H1 (cell line): Measurements from ENCODE around the gene CD84. TPM values are rescaled to one million over a fixed set of nuclear protein-coding genes. Genes with fewer than 3 reads are reported as not detected.

Experiments used
- GTF2F1 ChIP-seq: IDR thresholded peaks from 2 replicates; pipeline ENCODE4 v1.6.1; 2012; ENCODE audit warnings: low read depth, low read length, improper control_type of control experiment, borderline replicate concordance
- KDM1A ChIP-seq: fragments of 200-600, 300-600 bp; sonication (generic); IDR thresholded peaks from 2 replicates; pipeline ENCODE4 v1.7.1; 2016; ENCODE audit warnings: mild to moderate bottlenecking, low read length, borderline replicate concordance
- KDM5A ChIP-seq: fragments of 200-600 bp; IDR thresholded peaks from 2 replicates; pipeline ENCODE4 v1.7.1; 2012; ENCODE audit warnings: mild to moderate bottlenecking, low read length, inconsistent platforms, mixed read lengths
- NRF1 ChIP-seq: IDR thresholded peaks from 2 replicates; pipeline ENCODE4 v1.6.1; 2011; ENCODE audit warnings: mild to moderate bottlenecking, low read depth, low read length, improper control_type of control experiment
- RBBP5 ChIP-seq: IDR thresholded peaks from 2 replicates; pipeline ENCODE4 v1.7.1; 2012; ENCODE audit warnings: low read depth, mild to moderate bottlenecking, inconsistent platforms, low read length, moderate library complexity, borderline replicate concordance
- SP2 ChIP-seq: IDR thresholded peaks from 2 replicates; pipeline ENCODE4 v1.6.1; 2012; ENCODE audit warnings: mild to moderate bottlenecking, low read length, inconsistent platforms
- polyA plus RNA-seq, 7 experiments: library from polyadenylated mRNA; depleted of rRNA in 3 of 7; stranded (reverse) in 5 of 7; unstranded in 2 of 7; fragments of >200 nt in 5 of 7; fragments of 200-250 nt in 2 of 7; gene quantifications; 1 replicate in 5 of 7; 2 replicates in 1 of 7; 4 replicates in 1 of 7; pipeline versions ENCODE4 v1.2.1 to v1.2.3, GENCODE V29; 2011 to 2013; ENCODE audit warnings: missing spikeins in 2 of 7, mixed read lengths in 2 of 7
- total RNA-seq: library from RNA; stranded (reverse); fragmentation: NEBNext Ultra II Directional; extraction: Animal tissue kit (Norgen Biotek cat#: 25700); gene quantifications from 2 replicates; pipeline ENCODE4 v1.2.1, GENCODE V29; 2021

CD84 gene
- total and polyA plus RNA-seq, 2 of the 8 experiments (the other 6 are each of a cell fraction or from before 2014, with no cell fraction given) = not detected

DNA sequence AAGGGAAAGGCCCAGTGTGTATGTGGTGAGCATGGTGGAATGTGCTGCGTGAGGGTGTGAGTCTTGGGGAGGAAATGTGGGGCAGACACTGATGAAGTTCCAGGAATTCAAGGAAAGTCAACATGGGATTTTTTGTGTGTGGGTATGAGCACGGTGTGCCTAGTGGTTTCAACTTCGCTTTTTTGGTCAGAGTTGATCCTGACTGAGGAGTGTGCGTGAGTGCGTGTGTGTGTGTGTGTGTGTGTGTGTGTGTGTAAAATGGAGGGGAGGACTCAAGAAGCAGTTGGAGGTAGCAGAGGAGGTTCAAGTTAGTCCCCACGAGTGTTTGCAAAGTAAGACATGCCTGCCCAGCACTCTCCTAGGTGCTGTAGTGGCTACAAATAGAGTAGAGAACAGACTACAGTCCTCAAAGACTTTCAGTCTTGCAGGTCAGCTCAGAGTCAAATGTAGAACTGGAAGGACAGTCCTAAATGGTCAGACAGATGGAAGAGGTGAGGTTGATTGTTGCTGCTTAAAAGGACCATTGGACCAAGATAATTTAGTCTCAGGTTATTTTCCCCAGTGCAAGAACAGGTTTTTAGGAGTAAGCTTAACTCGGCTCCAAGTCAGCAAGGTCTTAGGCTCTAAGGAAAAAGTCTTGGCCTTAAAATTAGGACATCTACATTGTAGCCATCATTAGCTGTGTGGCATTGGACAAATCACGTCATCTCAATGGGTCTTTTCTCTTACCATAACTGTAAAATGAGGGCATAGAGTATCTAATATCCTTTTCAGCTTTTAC lies 42.5 kb upstream of the CD84 start (continued):
- TF ChIP-seq KDM5A = no peak
- no peak for TF ChIP-seq RBBP5
- no peak for TF ChIP-seq GTF2F1
- no peak for TF ChIP-seq NRF1
- no peak for TF ChIP-seq SP2
- no peak for TF ChIP-seq KDM1A
